Chondrocyte (in vitro differentiated cells): ENCODE measurements around the gene ABCC2. TPM values are rescaled to one million over a fixed set of nuclear protein-coding genes. Genes with fewer than 3 reads are reported as not detected.

Source experiments
- DNase-seq: peaks from one replicate; pipeline ENCODE4 v3.0.0; 2021; ENCODE audit warnings: mixed read lengths, low spot score
- H3K27ac Mint-ChIP-seq: one replicate; pipeline ENCODE4 v1.8.0; 2021; ENCODE audit warnings: mild to moderate bottlenecking, moderate library complexity, mixed read lengths; ENCODE audit not compliant: unreplicated experiment
- H3K27me3 Mint-ChIP-seq: 2 replicates; pipeline ENCODE4 v1.8.0; 2021; ENCODE audit warnings: low read depth, mixed read lengths
- H3K36me3 Mint-ChIP-seq: 2 replicates; pipeline ENCODE4 v1.8.0; 2021; ENCODE audit warnings: low read depth, mixed read lengths
- H3K4me1 Mint-ChIP-seq: 2 replicates; pipeline ENCODE4 v1.8.0; 2021; ENCODE audit warnings: low read depth, mild to moderate bottlenecking, mixed read lengths
- H3K4me3 Mint-ChIP-seq: one replicate; pipeline ENCODE4 v1.8.0; 2021; ENCODE audit warnings: mild to moderate bottlenecking, moderate library complexity, mixed read lengths; ENCODE audit not compliant: unreplicated experiment
- H3K9me3 Mint-ChIP-seq: 2 replicates; pipeline ENCODE4 v1.8.0; 2021; ENCODE audit warnings: low read depth, mixed read lengths
- total RNA-seq: library from RNA; stranded (reverse); gene quantifications from 3 replicates; pipeline ENCODE4 v1.2.1, GENCODE V29; 2021
- TF ChIP-seq, protein P1 (sequence below): fragments of 200-600 bp; sonication (generic); IDR thresholded peaks from 2 replicates; pipeline ENCODE4 v1.5.0; 2021; ENCODE audit warnings: antibody characterized with exemption, mild to moderate bottlenecking, moderate library complexity

The ABCC2 gene
- total RNA-seq, 1 donor from 2014 or later = 0.57 TPM

DNA sequence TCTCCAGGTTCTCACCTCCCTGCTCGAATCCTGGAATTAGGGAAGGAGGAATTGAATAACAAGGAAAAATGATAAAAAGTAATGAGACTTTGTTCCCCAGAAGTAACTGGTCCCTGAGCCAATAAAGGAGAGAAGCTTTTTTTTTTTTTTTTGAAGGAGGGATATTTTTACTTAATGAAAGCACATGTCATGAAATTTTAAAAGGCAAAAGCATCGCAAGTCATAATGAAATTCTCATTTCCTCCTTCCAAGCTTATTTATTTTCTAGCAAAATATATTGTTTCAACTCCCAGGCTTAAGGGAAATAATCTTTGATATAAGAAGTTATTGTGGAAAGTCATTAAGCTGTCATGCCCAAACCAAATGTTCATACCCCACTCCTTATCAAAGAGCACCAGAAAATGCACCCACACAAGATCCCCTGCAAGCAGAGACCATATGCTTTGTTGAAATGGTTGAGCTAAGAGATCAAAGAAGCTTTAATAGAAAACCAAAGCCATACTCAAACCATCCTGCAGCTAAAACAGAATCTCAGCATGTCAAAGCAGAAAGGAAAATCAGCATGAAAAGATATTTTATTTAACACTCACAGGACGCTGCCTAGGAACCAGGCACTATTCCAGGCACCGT lies 16.7 kb upstream of the ABCC2 start:
- Mint-ChIP-seq H3K4me3 (no peak overlapping the region), H3K4me1 (peaks cover 6% of the 10 kb centered on the region), H3K27ac (no peak overlapping the region), H3K27me3 (no peaks in the 10 kb centered on the region), H3K36me3 (peaks cover 9% of the 10 kb centered on the region), H3K9me3 (peaks cover 2% of the 10 kb centered on the region)
- TF ChIP-seq, protein P1, sequence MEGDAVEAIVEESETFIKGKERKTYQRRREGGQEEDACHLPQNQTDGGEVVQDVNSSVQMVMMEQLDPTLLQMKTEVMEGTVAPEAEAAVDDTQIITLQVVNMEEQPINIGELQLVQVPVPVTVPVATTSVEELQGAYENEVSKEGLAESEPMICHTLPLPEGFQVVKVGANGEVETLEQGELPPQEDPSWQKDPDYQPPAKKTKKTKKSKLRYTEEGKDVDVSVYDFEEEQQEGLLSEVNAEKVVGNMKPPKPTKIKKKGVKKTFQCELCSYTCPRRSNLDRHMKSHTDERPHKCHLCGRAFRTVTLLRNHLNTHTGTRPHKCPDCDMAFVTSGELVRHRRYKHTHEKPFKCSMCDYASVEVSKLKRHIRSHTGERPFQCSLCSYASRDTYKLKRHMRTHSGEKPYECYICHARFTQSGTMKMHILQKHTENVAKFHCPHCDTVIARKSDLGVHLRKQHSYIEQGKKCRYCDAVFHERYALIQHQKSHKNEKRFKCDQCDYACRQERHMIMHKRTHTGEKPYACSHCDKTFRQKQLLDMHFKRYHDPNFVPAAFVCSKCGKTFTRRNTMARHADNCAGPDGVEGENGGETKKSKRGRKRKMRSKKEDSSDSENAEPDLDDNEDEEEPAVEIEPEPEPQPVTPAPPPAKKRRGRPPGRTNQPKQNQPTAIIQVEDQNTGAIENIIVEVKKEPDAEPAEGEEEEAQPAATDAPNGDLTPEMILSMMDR = no peak
- DNase-seq = no peak

DNA sequence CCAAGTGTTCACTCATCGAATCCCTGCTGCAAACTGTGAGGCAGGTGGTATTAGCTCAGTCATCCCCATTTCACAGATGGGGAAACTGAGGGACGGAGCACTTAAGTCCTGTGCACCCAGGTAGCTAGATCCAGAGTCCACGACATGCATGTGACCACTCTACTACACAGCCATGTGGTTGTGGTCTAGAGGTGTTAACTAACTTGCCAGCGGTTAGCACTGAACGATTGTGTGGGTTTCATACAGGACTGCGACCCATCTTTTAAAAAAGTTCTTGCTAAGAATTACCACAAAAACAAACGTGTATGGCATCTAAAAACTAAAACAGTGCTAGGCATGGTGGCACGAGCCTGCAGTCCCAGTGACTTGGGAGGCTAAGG lies 16.1 kb upstream of the ABCC2 start:
- Mint-ChIP-seq H3K27me3 (no peaks in the 10 kb centered on the region), H3K27ac (no peak overlapping the region), H3K9me3 (peaks cover 2% of the 10 kb centered on the region)

DNA sequence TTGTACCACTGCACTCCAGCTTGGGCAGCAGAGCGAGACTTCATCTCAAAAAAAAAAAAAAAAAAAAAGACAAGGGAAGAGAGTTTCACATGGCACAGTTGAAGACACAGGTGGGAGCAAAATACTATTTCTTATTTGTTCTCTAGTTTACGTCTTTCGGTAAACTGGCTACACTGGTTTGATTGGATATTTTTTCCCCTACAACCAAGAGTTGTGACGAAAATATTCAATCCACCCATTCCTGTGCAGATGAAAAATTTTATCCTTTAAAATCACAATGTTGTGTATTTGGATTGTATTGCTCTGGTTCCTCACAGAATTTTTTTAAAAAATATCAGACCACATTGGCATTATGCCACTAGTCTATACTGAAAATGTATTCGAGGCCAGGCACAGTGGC lies 14.5 kb upstream of the ABCC2 start:
- DNase-seq = no peak
- Mint-ChIP-seq H3K4me1 (peaks cover 5% of the 10 kb centered on the region), H3K27ac (no peak overlapping the region), H3K36me3 (peaks cover 1% of the 10 kb centered on the region), H3K9me3 (peaks cover 2% of the 10 kb centered on the region), H3K4me3 (no peak overlapping the region), H3K27me3 (no peaks in the 10 kb centered on the region)
- TF ChIP-seq, protein P1 = no peak

More for the DNA sequence above, 16.1 kb upstream of the ABCC2 start:
- Mint-ChIP-seq H3K4me1 (peaks cover 5% of the 10 kb centered on the region), H3K36me3 (peaks cover 5% of the 10 kb centered on the region), H3K4me3 (no peak overlapping the region)
- TF ChIP-seq, protein P1 = no peak
- no peak for DNase-seq

DNA sequence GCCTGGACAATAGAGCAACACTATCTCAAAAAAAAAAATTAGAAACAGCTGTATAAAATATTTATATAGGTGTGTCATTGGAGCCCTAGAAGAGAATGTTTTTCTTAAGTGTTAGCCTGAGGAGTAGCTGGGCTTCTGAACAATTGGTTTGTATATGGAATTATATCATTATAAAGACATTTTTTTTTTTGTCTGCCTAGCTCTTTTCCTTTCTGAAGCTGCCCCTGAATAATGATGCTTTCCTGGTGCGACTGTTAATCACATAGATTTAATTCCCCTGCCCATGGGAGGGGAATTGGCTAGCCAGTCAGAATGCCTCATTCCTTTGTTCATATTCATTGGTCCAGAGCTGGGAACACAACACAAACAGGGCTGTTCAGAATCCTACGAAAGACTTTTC lies 13.9 kb upstream of the ABCC2 start:
- Mint-ChIP-seq H3K36me3 (no peaks in the 10 kb centered on the region), H3K27ac (no peak overlapping the region)
- TF ChIP-seq, protein P1 = no peak

DNA sequence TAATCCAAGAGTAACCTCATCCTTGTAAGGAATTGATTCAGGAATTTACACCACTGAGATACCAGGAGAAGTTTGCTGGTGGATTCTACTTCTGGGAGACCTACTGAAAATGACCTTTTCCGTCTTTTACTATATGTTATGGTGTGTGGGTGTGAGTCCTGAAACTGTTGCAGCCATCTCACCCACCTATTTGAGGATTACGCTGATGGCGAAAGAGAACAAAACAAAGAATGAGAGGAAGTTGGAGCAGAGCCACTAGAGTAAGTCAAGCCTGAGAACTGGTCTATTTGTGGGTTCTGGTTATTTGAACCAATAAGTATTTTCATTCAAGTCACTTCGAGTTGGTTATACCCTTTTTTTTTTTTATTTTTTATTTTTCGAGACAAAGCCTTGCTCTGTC lies 12.7 kb upstream of the ABCC2 start:
- no peak for DNase-seq
- H3K4me1 Mint-ChIP-seq = peaks cover 5% of the 10 kb centered on the region
- no peaks in the 10 kb centered on the region for H3K27me3 Mint-ChIP-seq
- TF ChIP-seq, protein P1 = no peak
- no peaks in the 10 kb centered on the region for H3K9me3 Mint-ChIP-seq
- no peaks in the 10 kb centered on the region for H3K36me3 Mint-ChIP-seq
- H3K27ac Mint-ChIP-seq = no peak overlapping the region
- H3K4me3 Mint-ChIP-seq = no peak overlapping the region

More for the DNA sequence above, 13.9 kb upstream of the ABCC2 start:
- Mint-ChIP-seq H3K9me3 (no peaks in the 10 kb centered on the region), H3K4me1 (peaks cover 5% of the 10 kb centered on the region), H3K27me3 (no peaks in the 10 kb centered on the region), H3K4me3 (no peak overlapping the region)
- DNase-seq = no peak
